Fibroblast of lung (primary cell): Measurements from ENCODE around the gene MCOLN2. TPM values are rescaled to one million over a fixed set of nuclear protein-coding genes. Genes with fewer than 3 reads are reported as not detected.

ENCODE experiments used
- DNase-seq, 2 donors: peaks; one replicate each; pipeline versions ENCODE4 v3.0.0 to v3.0.0-alpha.2; 2010; ENCODE audit warnings: low read depth in 2 of 2
- H2AFZ ChIP-seq: 2 replicates; pipeline ENCODE4 v1.5.1; 2012; ENCODE audit warnings: low read length, control low read depth, inconsistent platforms
- H3K27ac ChIP-seq: 2 replicates; pipeline ENCODE4 v1.5.1; 2011; ENCODE audit warnings: low read length, control low read depth; ENCODE audit not compliant: insufficient read depth
- H3K27me3 ChIP-seq: 2 replicates; pipeline ENCODE4 v1.5.1; 2011; ENCODE audit warnings: mild to moderate bottlenecking, low read length; ENCODE audit not compliant: control insufficient read depth, insufficient read depth
- H3K36me3 ChIP-seq: 2 replicates; pipeline ENCODE4 v1.5.1; 2011; ENCODE audit warnings: low read length; ENCODE audit not compliant: control insufficient read depth, insufficient read depth
- H3K4me1 ChIP-seq: 2 replicates; pipeline ENCODE4 v1.5.1; 2011; ENCODE audit warnings: low read length; ENCODE audit not compliant: control insufficient read depth, insufficient read depth; ENCODE audit errors: extremely low read depth
- H3K4me2 ChIP-seq: 2 replicates; pipeline ENCODE4 v1.5.1; 2011; ENCODE audit warnings: low read length, control low read depth; ENCODE audit not compliant: insufficient read depth; ENCODE audit errors: extremely low read depth
- H3K4me3 ChIP-seq, 4 experiments: fragments of 200-600 bp in 1 of 4; sonication (generic) in 1 of 4; replicated peaks in 1 of 4; 2 replicates each; pipeline ENCODE4 v1.5.1; 2011 to 2016; ENCODE audit warnings: low read length in 4 of 4, low read depth in 3 of 4, mild to moderate bottlenecking in 3 of 4, control low read depth in 2 of 4, inconsistent platforms in 1 of 4, mixed read lengths in 1 of 4; ENCODE audit not compliant: insufficient read depth in 1 of 4; ENCODE audit errors: control extremely low read depth in 1 of 4
- H3K79me2 ChIP-seq: 2 replicates; pipeline ENCODE4 v1.5.1; 2012; ENCODE audit warnings: mild to moderate bottlenecking, low read length, inconsistent platforms; ENCODE audit not compliant: control insufficient read depth, insufficient read depth
- H3K9ac ChIP-seq: 2 replicates; pipeline ENCODE4 v1.5.1; 2011; ENCODE audit warnings: mild to moderate bottlenecking, low read length, control low read depth; ENCODE audit not compliant: insufficient read depth
- H3K9me3 ChIP-seq: 2 replicates; pipeline ENCODE4 v1.5.1; 2012; ENCODE audit warnings: low read depth, low read length; ENCODE audit not compliant: control insufficient read depth, insufficient read depth
- H4K20me1 ChIP-seq: 2 replicates; pipeline ENCODE4 v1.5.1; 2011; ENCODE audit warnings: low read length; ENCODE audit not compliant: control insufficient read depth, insufficient read depth; ENCODE audit errors: extremely low read depth
- EZH2 ChIP-seq: IDR thresholded peaks from 2 replicates; pipeline ENCODE4 v1.5.1; 2012; ENCODE audit warnings: low read length, control low read depth, mild to moderate bottlenecking; ENCODE audit errors: missing control alignments
- polyA plus RNA-seq, 2 donors: library from polyadenylated mRNA; depleted of rRNA in 1 of 2; stranded (reverse) in 1 of 2; unstranded in 1 of 2; fragments of >200 nt; gene quantifications; 2 replicates each; pipeline ENCODE4 v1.2.1, GENCODE V29; 2011 to 2012; ENCODE audit warnings: missing spikeins in 1 of 2
- total RNA-seq: library from RNA; depleted of rRNA; stranded (reverse); fragments of >200 nt; gene quantifications from 2 replicates; pipeline ENCODE4 v1.2.1, GENCODE V29; 2014
- TF ChIP-seq, protein P1 (sequence below), 2 donors: IDR thresholded peaks in 1 of 2; conservative IDR thresholded peaks in 1 of 2; 1 replicate in 1 of 2; 2 replicates in 1 of 2; pipeline ENCODE4 v1.5.1; 2011 to 2012; ENCODE audit warnings: low read length in 2 of 2, control low read depth in 1 of 2, inconsistent platforms in 1 of 2, low read depth in 1 of 2, mild to moderate bottlenecking in 1 of 2

MCOLN2 gene
- total and polyA plus RNA-seq, 2 donors (not counting 1 experiment from before 2014, with no cell fraction given): 0.44 to 1.5 TPM

- no peaks in the 10 kb centered on the region for H3K27me3 ChIP-seq
- TF ChIP-seq, protein P1, sequence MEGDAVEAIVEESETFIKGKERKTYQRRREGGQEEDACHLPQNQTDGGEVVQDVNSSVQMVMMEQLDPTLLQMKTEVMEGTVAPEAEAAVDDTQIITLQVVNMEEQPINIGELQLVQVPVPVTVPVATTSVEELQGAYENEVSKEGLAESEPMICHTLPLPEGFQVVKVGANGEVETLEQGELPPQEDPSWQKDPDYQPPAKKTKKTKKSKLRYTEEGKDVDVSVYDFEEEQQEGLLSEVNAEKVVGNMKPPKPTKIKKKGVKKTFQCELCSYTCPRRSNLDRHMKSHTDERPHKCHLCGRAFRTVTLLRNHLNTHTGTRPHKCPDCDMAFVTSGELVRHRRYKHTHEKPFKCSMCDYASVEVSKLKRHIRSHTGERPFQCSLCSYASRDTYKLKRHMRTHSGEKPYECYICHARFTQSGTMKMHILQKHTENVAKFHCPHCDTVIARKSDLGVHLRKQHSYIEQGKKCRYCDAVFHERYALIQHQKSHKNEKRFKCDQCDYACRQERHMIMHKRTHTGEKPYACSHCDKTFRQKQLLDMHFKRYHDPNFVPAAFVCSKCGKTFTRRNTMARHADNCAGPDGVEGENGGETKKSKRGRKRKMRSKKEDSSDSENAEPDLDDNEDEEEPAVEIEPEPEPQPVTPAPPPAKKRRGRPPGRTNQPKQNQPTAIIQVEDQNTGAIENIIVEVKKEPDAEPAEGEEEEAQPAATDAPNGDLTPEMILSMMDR (conservative IDR thresholded peaks at IDR 0.05 in 1 of 2, IDR thresholded peaks at IDR 0.05 in 1 of 2; ENCODE audit: low read depth in 1 of 2, low read length in 2 of 2): no peak
- TF ChIP-seq EZH2: no peak
- no peak overlapping the region for H3K9ac ChIP-seq
- no peak overlapping the region for H3K4me3 ChIP-seq
- H4K20me1 ChIP-seq: no peaks in the 10 kb centered on the region
- H3K4me2 ChIP-seq: no peak overlapping the region
- no peaks in the 10 kb centered on the region for H3K36me3 ChIP-seq
- no peaks in the 10 kb centered on the region for H3K79me2 ChIP-seq
- no peak overlapping the region for H2AFZ ChIP-seq
- H3K4me1 ChIP-seq: no peaks in the 10 kb centered on the region
- DNase-seq: no peak
- H3K27ac ChIP-seq: no peak overlapping the region
- H3K9me3 ChIP-seq: no peaks in the 10 kb centered on the region
Observed at GRCh38 chr1:84967666-84968065, 29.2 kb downstream of the MCOLN2 start.

DNA sequence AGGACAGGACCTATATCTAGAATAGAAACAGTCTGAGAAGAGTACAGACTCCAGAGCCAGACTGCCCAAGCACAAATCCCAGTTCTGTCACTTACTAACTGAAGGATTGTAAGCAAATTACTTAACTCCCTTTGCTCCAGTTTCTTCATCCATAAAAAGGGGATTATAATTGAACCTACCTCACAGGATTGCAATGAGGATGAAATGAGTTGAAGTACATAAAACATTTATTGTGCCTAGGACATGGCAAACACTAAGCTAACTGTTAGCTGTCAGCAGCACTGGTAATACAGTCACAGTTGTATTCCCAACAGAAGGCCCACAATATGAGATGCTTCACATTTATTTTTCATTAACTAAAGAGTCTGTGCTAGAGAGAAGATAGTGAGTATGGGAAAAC, 33.9 kb downstream of the MCOLN2 start:
- peaks cover 5% of the 10 kb centered on the region for H3K4me1 ChIP-seq

GRCh38 chr1:84961316-84961715, 35.6 kb downstream of the MCOLN2 start:
- Histone ChIP-seq H3K4me2 (no peak overlapping the region), H3K27ac (no peak overlapping the region), H3K4me3 (no peak overlapping the region), H3K9ac (no peak overlapping the region), H3K79me2 (no peaks in the 10 kb centered on the region), H3K9me3 (no peaks in the 10 kb centered on the region), H3K4me1 (peaks cover 5% of the 10 kb centered on the region), H2AFZ (no peak overlapping the region), H3K36me3 (no peaks in the 10 kb centered on the region), H4K20me1 (no peaks in the 10 kb centered on the region), H3K27me3 (no peaks in the 10 kb centered on the region)
- peak in 1 of 2 donors; percentile 17 for DNase-seq
- TF ChIP-seq, protein P1 (conservative IDR thresholded peaks at IDR 0.05 in 1 of 2, IDR thresholded peaks at IDR 0.05 in 1 of 2; ENCODE audit: low read depth in 1 of 2, low read length in 2 of 2): no peak
- no peak for TF ChIP-seq EZH2

More for the DNA sequence above, 33.9 kb downstream of the MCOLN2 start:
- no peak overlapping the region for H3K9ac ChIP-seq
- no peak overlapping the region for H3K27ac ChIP-seq
- H3K4me3 ChIP-seq: no peak overlapping the region
- no peaks in the 10 kb centered on the region for H4K20me1 ChIP-seq
- no peak for DNase-seq
- TF ChIP-seq, protein P1 (conservative IDR thresholded peaks at IDR 0.05 in 1 of 2, IDR thresholded peaks at IDR 0.05 in 1 of 2; ENCODE audit: low read depth in 1 of 2, low read length in 2 of 2): no peak
- no peak for TF ChIP-seq EZH2
- no peak overlapping the region for H3K4me2 ChIP-seq
- no peaks in the 10 kb centered on the region for H3K9me3 ChIP-seq
- H3K36me3 ChIP-seq: no peaks in the 10 kb centered on the region
- H2AFZ ChIP-seq: no peak overlapping the region
- no peaks in the 10 kb centered on the region for H3K27me3 ChIP-seq
- H3K79me2 ChIP-seq: no peaks in the 10 kb centered on the region
